Measurements from ENCODE around the gene PRKCZ. TPM values are rescaled to one million over a fixed set of nuclear protein-coding genes. Genes with fewer than 3 reads are reported as not detected.

PRKCZ gene
- total and polyA plus RNA-seq, 9 of the 15 experiments (the other 6 are each of a cell fraction or from before 2014, with no cell fraction given), result 0.07 to 3.1 (median 1.3) TPM

DNA sequence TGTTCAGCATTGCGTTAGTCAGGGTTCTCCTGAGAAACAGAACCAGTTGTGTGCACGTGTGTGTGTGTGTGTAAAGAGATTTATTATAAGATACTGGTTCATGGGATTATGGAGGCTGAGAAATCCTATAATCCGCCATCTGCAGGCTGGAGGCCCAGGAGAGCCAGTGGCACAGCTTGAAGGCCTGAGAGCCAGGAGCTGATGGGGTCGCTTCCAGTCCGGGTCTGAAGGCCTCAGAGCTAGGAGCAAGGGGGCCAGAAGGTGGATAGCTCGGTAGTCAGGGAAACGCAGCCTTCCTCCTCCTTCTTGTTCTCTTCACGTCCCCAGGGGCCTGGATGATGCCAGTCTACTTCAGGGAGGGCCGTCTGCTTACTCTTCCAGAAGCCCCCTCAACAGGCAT is 106.7 kb downstream of the PRKCZ start:
- intact Hi-C loops (cut with micrococcal nuclease), result no loop called here
- ATAC-seq, result no peak
- Histone ChIP-seq H3K36me3 (ENCODE audit: control insufficient read depth, insufficient read depth, low read length) (no peaks in the 10 kb centered on the region), H3K27me3 (ENCODE audit: control insufficient read depth in 2 of 2, insufficient read depth in 2 of 2, low read length in 2 of 2) (peaks cover 73 to 96% of the 10 kb centered on the region in 2 experiments), H2AFZ (ENCODE audit: low read depth, low read length) (no peak overlapping the region), H3K79me2 (ENCODE audit: control insufficient read depth, insufficient read depth, low read length) (no peaks in the 10 kb centered on the region), H3K9me3 (replicated peaks; ENCODE audit: control insufficient read depth, insufficient read depth, low read depth, low read length) (no peaks in the 10 kb centered on the region; the same call in 1 of the 2 replicates), H3K4me2 (ENCODE audit: insufficient read depth, low read length) (no peak overlapping the region), H3K9ac (ENCODE audit: insufficient read depth in 1 of 2, low read depth in 2 of 2, low read length in 2 of 2) (no peak overlapping the region), H3K27ac (ENCODE audit: extremely low read depth, low read depth, low read length) (no peak overlapping the region), H3K4me3 (no peak overlapping the region), H4K20me1 (replicated peaks; ENCODE audit: control insufficient read depth, insufficient read depth, low read length) (no peaks in the 10 kb centered on the region), H3K4me1 (replicated peaks in 1 of 2; ENCODE audit: control insufficient read depth in 2 of 2, insufficient read depth in 2 of 2, low read length in 2 of 2) (peaks cover 0 to 29% of the 10 kb centered on the region in 2 experiments; a peak in 2 of 5 replicates), H3K9me1 (ENCODE audit: control insufficient read depth, insufficient read depth, low read length) (no peaks in the 10 kb centered on the region)
- DNase-seq (ENCODE audit: extremely low read depth in 1 of 4, low spot score in 3 of 4), result no peak
- no TSS peak for BruUV-seq (replicated peaks)
- TF ChIP-seq, protein P1, sequence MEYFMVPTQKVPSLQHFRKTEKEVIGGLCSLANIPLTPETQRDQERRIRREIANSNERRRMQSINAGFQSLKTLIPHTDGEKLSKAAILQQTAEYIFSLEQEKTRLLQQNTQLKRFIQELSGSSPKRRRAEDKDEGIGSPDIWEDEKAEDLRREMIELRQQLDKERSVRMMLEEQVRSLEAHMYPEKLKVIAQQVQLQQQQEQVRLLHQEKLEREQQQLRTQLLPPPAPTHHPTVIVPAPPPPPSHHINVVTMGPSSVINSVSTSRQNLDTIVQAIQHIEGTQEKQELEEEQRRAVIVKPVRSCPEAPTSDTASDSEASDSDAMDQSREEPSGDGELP (CRISPR knock-in tag; IDR thresholded peaks at IDR 0.05; ENCODE audit: borderline replicate concordance), result no peak
- TF ChIP-seq, protein P2, sequence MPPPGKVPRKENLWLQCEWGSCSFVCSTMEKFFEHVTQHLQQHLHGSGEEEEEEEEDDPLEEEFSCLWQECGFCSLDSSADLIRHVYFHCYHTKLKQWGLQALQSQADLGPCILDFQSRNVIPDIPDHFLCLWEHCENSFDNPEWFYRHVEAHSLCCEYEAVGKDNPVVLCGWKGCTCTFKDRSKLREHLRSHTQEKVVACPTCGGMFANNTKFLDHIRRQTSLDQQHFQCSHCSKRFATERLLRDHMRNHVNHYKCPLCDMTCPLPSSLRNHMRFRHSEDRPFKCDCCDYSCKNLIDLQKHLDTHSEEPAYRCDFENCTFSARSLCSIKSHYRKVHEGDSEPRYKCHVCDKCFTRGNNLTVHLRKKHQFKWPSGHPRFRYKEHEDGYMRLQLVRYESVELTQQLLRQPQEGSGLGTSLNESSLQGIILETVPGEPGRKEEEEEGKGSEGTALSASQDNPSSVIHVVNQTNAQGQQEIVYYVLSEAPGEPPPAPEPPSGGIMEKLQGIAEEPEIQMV (tag; conservative IDR thresholded peaks at IDR 0.05; ENCODE audit: low read depth), result no peak
- TF ChIP-seq CXXC5 (CRISPR knock-in tag; IDR thresholded peaks at IDR 0.05), result no peak
- FAIRE-seq, result no peak
- ChIA-PET POLR2A (interaction anchor here (1.0 to 1.3 kb wide), 3 partner anchors 18 to 24 kb away, joined by 3 to 6 read pairs (median 4); no protein-coding TSS in a partner anchor), CTCF (ENCODE audit: low intra/inter-chr PET ratio) (no interaction called here)
- in situ Hi-C loops (cut with MboI), result no loop called here
- WGBS (ENCODE audit: insufficient coverage, low coverage, missing lambda C conversion rate), result 1% methylated on average over 7 of the region's 9 CpGs
